ENCODE results near the gene ZSWIM9. TPM values are rescaled to one million over a fixed set of nuclear protein-coding genes. Genes with fewer than 3 reads are reported as not detected.

The ZSWIM9 gene
- total RNA-seq, 1 experiment from 2014 or later = 1.8 TPM

DNA sequence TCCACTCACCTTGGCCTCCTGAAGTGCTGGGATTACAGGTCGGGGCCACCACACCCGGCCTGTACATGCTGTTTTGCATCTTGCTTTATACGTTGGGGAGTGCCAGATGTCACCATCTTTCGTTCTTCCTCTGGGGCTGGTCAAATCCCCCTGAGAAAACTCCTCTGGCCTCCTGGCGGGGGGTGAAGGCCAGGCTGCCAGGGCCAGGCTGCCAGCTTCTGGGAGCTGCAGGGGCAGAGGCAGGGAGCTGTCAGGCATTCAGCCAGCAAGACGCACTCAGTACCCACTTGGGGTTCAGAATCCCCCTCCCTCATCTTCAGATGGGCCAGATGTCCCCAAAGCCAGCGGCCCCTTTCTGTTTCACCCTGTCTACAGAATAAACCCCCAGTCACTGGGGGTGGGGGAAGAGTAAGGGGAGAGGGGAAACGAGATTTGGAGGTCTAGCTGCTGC lies 16.1 kb downstream of the ZSWIM9 start:
- CTCF ChIA-PET = no interaction called here
- POLR2A ChIA-PET (ENCODE audit: unreplicated experiment) = no interaction called here

DNA sequence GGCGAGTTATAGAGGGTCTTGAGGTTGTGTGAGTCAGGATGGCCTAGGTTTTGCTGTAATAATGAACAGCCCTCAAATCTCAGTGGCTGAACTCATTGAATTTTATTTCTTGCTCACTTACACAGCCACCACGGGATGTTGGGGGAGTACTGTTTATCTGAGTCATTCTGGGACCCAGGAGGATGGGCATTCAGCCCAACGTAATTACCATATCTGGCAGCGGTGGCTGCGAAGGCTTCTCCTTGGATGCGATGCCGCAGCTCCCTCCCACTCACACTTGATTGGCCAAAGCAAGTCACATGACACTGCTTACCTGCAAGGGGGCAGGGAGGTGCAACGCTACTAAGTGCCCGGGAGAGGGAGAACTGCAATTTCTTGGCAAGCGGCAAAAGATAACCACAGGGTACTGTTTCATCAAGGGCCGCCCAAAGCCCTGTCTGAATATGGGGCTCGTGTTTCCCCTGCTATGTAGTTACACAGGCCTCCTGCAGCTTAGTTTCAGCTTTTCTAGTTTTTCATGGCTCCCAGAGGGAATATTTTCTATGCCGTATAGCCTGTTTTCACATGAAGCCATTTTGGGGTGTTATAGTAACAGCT lies 19.9 kb downstream of the ZSWIM9 start:
- DNase-seq (peak; percentile 97), ATAC-seq (peak; percentile 97)
- ChIA-PET CTCF (interaction anchor here (0.6 kb wide), 3 partner anchors 13 to 323 kb away, joined by 4 to 13 read pairs (median 9); no protein-coding TSS in a partner anchor), POLR2A (ENCODE audit: unreplicated experiment) (interaction anchor here (0.6 to 0.7 kb wide), 2 partner anchors 13 to 70 kb away, joined by 3 to 4 read pairs; no protein-coding TSS in a partner anchor)
- Histone ChIP-seq H3K4me3 (ENCODE audit: low read length) (no peak overlapping the region), H3F3A (ENCODE audit: low read length, unreplicated experiment) (no peaks in the 10 kb centered on the region), H3K9ac (ENCODE audit: low read length) (no peak overlapping the region), H3K27ac (ENCODE audit: low read length) (peak overlapping the region; percentile 34; the same call in 1 of the 2 replicates), H3K4me1 (ENCODE audit: insufficient read depth, low read length) (peaks cover 11% of the 10 kb centered on the region), H3K27me3 (ENCODE audit: low read length) (no peaks in the 10 kb centered on the region), H3K9me3 (ENCODE audit: low read length) (no peaks in the 10 kb centered on the region), H2AFZ (ENCODE audit: low read length) (peak overlapping the region; percentile 77), H3K4me2 (ENCODE audit: low read length) (peak overlapping the region; percentile 78), H4K20me1 (ENCODE audit: low read length) (no peaks in the 10 kb centered on the region), H3K79me2 (ENCODE audit: low read length) (no peaks in the 10 kb centered on the region), H3K36me3 (ENCODE audit: low read depth, low read length) (no peaks in the 10 kb centered on the region), H3K9me2 (replicated peaks; ENCODE audit: low read length) (no peaks in the 10 kb centered on the region)
- BruUV-seq (replicated peaks) = no TSS peak
- intact Hi-C loops (cut with micrococcal nuclease) = loop anchor here (1.0 kb wide), 1 partner anchor 70 kb away; no protein-coding TSS in a partner anchor
- TF ChIP-seq EZH2phosphoT487 (IDR thresholded peaks at IDR 0.05; ENCODE audit: borderline replicate concordance, low read length) (no peak), EZH2 (IDR thresholded peaks at IDR 0.05; ENCODE audit: low read length, unreplicated experiment) (no peak)
- TF ChIP-seq, protein P1, sequence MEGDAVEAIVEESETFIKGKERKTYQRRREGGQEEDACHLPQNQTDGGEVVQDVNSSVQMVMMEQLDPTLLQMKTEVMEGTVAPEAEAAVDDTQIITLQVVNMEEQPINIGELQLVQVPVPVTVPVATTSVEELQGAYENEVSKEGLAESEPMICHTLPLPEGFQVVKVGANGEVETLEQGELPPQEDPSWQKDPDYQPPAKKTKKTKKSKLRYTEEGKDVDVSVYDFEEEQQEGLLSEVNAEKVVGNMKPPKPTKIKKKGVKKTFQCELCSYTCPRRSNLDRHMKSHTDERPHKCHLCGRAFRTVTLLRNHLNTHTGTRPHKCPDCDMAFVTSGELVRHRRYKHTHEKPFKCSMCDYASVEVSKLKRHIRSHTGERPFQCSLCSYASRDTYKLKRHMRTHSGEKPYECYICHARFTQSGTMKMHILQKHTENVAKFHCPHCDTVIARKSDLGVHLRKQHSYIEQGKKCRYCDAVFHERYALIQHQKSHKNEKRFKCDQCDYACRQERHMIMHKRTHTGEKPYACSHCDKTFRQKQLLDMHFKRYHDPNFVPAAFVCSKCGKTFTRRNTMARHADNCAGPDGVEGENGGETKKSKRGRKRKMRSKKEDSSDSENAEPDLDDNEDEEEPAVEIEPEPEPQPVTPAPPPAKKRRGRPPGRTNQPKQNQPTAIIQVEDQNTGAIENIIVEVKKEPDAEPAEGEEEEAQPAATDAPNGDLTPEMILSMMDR (conservative IDR thresholded peaks at IDR 0.05; ENCODE audit: low read depth, low read length) = peak; percentile 62

More for the DNA sequence above, 16.1 kb downstream of the ZSWIM9 start:
- TF ChIP-seq, protein P1 (conservative IDR thresholded peaks at IDR 0.05; ENCODE audit: low read depth, low read length) = no peak
- no peak for TF ChIP-seq EZH2 (IDR thresholded peaks at IDR 0.05; ENCODE audit: low read length, unreplicated experiment)
- no peak for TF ChIP-seq EZH2phosphoT487 (IDR thresholded peaks at IDR 0.05; ENCODE audit: borderline replicate concordance, low read length)
- H3K9me3 ChIP-seq (ENCODE audit: low read length) = no peaks in the 10 kb centered on the region
- DNase-seq = no peak
- no peaks in the 10 kb centered on the region for H3K79me2 ChIP-seq (ENCODE audit: low read length)
- H3K4me3 ChIP-seq (ENCODE audit: low read length) = no peak overlapping the region
- H3K36me3 ChIP-seq (ENCODE audit: low read depth, low read length) = 0 out of 2 replicates have a peak, but pooled peaks cover under 1% of the 10 kb centered on the region
- no TSS peak for BruUV-seq (replicated peaks)
- H3K27me3 ChIP-seq (ENCODE audit: low read length) = no peaks in the 10 kb centered on the region
- H3K9ac ChIP-seq (ENCODE audit: low read length) = no peak overlapping the region
- no peak for ATAC-seq
- H4K20me1 ChIP-seq (ENCODE audit: low read length) = no peaks in the 10 kb centered on the region
- no peak overlapping the region for H3K27ac ChIP-seq (ENCODE audit: low read length)
- H2AFZ ChIP-seq (ENCODE audit: low read length) = no peak overlapping the region
- intact Hi-C loops (cut with micrococcal nuclease) = no loop called here
- H3K4me2 ChIP-seq (ENCODE audit: low read length) = no peak overlapping the region
- H3K4me1 ChIP-seq (ENCODE audit: insufficient read depth, low read length) = peaks cover 11% of the 10 kb centered on the region
- no peaks in the 10 kb centered on the region for H3K9me2 ChIP-seq (replicated peaks; ENCODE audit: low read length)
- H3F3A ChIP-seq (ENCODE audit: low read length, unreplicated experiment) = no peaks in the 10 kb centered on the region

DNA sequence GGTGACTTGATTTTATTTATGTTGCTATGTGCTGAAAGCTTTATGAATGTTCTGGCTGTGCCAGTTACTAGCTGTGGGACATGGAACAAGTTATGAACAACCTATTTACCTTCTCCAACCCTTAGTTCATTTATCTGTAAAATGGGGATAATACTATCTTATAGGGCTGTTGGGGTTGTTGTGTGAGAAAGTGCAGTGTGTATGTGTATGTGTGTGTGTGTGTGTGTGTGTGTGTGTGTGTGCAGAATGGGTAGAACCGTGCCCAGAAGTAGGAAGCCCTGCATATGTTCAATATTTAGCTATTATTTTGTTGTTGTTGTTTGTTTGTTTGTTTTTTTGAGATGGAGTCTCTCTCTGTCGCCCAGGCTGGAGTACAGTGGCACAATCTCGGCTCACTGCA lies 20.4 kb downstream of the ZSWIM9 start:
- no TSS peak for BruUV-seq (replicated peaks)
- ChIA-PET CTCF (interaction anchor here (0.6 to 0.7 kb wide), 2 partner anchors 87 to 803 kb away, joined by 3 to 4 read pairs; partner anchors contain the start of gene RUVBL2), POLR2A (ENCODE audit: unreplicated experiment) (interaction anchor here (0.7 kb wide), 1 partner anchor 69 kb away, joined by 3 read pairs; no protein-coding TSS in a partner anchor)
- intact Hi-C loops (cut with micrococcal nuclease) = loop anchor here (1.0 kb wide), 1 partner anchor 69 kb away; no protein-coding TSS in a partner anchor
- Histone ChIP-seq H3K36me3 (ENCODE audit: low read depth, low read length) (no peaks in the 10 kb centered on the region), H3K4me3 (ENCODE audit: low read length) (no peak overlapping the region), H4K20me1 (ENCODE audit: low read length) (no peaks in the 10 kb centered on the region), H3K27me3 (ENCODE audit: low read length) (no peaks in the 10 kb centered on the region), H3K4me2 (ENCODE audit: low read length) (peak overlapping the region; percentile 78), H3K9ac (ENCODE audit: low read length) (no peak overlapping the region), H3K9me3 (ENCODE audit: low read length) (no peaks in the 10 kb centered on the region), H3K4me1 (ENCODE audit: insufficient read depth, low read length) (peaks cover 11% of the 10 kb centered on the region), H3K79me2 (ENCODE audit: low read length) (no peaks in the 10 kb centered on the region), H2AFZ (ENCODE audit: low read length) (peak overlapping the region; percentile 77), H3K9me2 (replicated peaks; ENCODE audit: low read length) (no peaks in the 10 kb centered on the region), H3F3A (ENCODE audit: low read length, unreplicated experiment) (no peaks in the 10 kb centered on the region), H3K27ac (ENCODE audit: low read length) (no peak overlapping the region)
- no peak for DNase-seq
- TF ChIP-seq, protein P1 (conservative IDR thresholded peaks at IDR 0.05; ENCODE audit: low read depth, low read length) = no peak
- TF ChIP-seq EZH2phosphoT487 (IDR thresholded peaks at IDR 0.05; ENCODE audit: borderline replicate concordance, low read length) (no peak), EZH2 (IDR thresholded peaks at IDR 0.05; ENCODE audit: low read length, unreplicated experiment) (no peak)
- ATAC-seq = no peak

Data from PC-3 (cell line).